ENCODE measurements around the gene REX1BD. TPM values are rescaled to one million over a fixed set of nuclear protein-coding genes. Genes with fewer than 3 reads are reported as not detected.
A peak's percentile ranks its signal among the peaks of the same experiment; 100 is the strongest.

Gene REX1BD
- total and polyA plus RNA-seq, 2 of the 8 experiments (the other 6 are each of a cell fraction or from before 2014, with no cell fraction given) = 56.8 to 62.7 TPM

DNA sequence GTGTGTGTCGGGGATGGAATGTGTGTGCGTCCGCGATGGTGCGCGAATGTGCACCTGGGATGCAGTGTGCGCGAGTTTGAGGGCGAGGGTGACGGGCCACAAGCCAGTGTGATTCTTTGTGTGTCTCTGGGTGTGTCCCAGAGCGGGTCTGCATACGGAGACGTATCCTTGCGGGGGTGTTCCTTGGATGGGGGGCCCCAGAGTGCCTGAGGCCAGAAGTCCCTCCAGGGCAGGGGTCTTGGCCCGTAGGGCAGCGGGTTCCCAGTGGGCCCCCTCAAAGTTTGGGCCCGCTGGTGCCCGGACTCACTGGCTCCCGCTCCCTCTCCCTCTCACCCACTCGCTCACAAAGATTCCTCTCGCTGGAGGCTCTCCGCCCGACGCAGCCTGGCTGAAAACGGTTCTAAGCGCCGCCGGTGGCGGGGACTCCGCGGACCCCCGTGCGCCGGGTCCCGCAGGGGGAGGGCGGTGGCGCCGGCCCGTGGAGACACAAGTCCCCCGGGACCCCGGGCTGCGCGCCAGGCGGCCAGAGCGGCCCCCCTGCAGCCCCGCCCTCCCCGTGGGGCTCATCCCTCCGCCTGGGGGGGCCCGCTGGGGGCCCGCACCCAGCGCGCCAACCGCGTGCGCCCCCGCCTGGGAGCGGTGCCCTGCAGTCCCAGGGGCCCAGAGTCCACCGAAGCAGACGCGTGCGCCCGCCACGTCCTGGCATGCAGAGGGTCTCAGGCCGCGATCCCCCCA lies 17.1 kb downstream of the REX1BD start:
- H4K91ac ChIP-seq (replicated peaks; ENCODE audit: insufficient read length, low read length) = no peak overlapping the region
- H3K18ac ChIP-seq (ENCODE audit: extremely low read depth, low read length) = peak overlapping the region; percentile 83
- peak overlapping the region; percentile 65 for H3K4ac ChIP-seq (replicated peaks; ENCODE audit: insufficient read length, low read depth, low read length)
- ChIA-PET POLR2A (ENCODE audit: partially characterized antibody) (interaction anchor here (0.6 to 3.3 kb wide), 4 partner anchors 12 to 218 kb away, joined by 3 to 23 read pairs (median 4); no protein-coding TSS in a partner anchor), CTCF (ENCODE audit: partially characterized antibody) (interaction anchor here (3.3 kb wide), 1 partner anchor 13 kb away, joined by 31 read pairs; no protein-coding TSS in a partner anchor)
- H3K23ac ChIP-seq (ENCODE audit: insufficient read length) = no peak overlapping the region
- no peak overlapping the region for H3K27ac ChIP-seq (ENCODE audit: low read depth, low read length)
- H2BK12ac ChIP-seq (ENCODE audit: low read depth, low read length) = peak overlapping the region; percentile 96; the same call in 1 of the 2 replicates
- H4K5ac ChIP-seq (ENCODE audit: insufficient read length, low read depth, low read length) = no peak overlapping the region
- peaks cover 74 to 91% (median 89%) of the 10 kb centered on the region in 4 experiments for H3K27me3 ChIP-seq (replicated peaks in 1 of 4; ENCODE audit: control insufficient read depth in 3 of 4, extremely low read depth in 1 of 4, insufficient read depth in 3 of 4, low read length in 3 of 4)
- H3K79me2 ChIP-seq (ENCODE audit: control insufficient read depth in 1 of 2, insufficient read depth in 2 of 2, low read length in 2 of 2) = no peaks in the 10 kb centered on the region
- no peak overlapping the region for H3K9ac ChIP-seq (replicated peaks in 1 of 4; ENCODE audit: extremely low read depth in 1 of 4, low read depth in 3 of 4, low read length in 3 of 4)
- H3K79me1 ChIP-seq (ENCODE audit: low read depth, low read length) = no peaks in the 10 kb centered on the region
- H2BK5ac ChIP-seq (ENCODE audit: low read depth, low read length) = no peak overlapping the region
- H3K4me3 ChIP-seq (ENCODE audit: extremely low read depth in 1 of 4, insufficient read depth in 2 of 4, low read depth in 3 of 4, low read length in 4 of 4) = peak overlapping the region in 2 of 4 experiments; percentile 5 to 53; a peak in 6 of 8 replicates
- H3K9me3 ChIP-seq (ENCODE audit: insufficient read depth in 2 of 2, low read depth in 1 of 2, low read length in 1 of 2) = no peaks in the 10 kb centered on the region
- H4K8ac ChIP-seq (ENCODE audit: extremely low read depth, insufficient read depth, low read length) = peak overlapping the region; percentile 75; the same call in 1 of the 2 replicates
- peaks cover 10% of the 10 kb centered on the region; the same call in 1 of the 2 replicates for H3K23me2 ChIP-seq (ENCODE audit: low read depth, low read length)
- H2BK20ac ChIP-seq (ENCODE audit: low read length) = peak overlapping the region; percentile 100; the same call in 1 of the 2 replicates
- no peak overlapping the region for H3K56ac ChIP-seq (replicated peaks; ENCODE audit: insufficient read length, low read depth, low read length)
- H2AFZ ChIP-seq (ENCODE audit: low read length) = no peak overlapping the region
- WGBS, 2 experiments (ENCODE audit: extremely low coverage in 1 of 2, insufficient coverage in 1 of 2, insufficient read length in 1 of 2, insufficient replicate concordance in 2 of 2, low coverage in 1 of 2, low lambda C conversion rate in 2 of 2, missing lambda C conversion rate in 1 of 2) = 7% methylated on average over 40 of the region's 65 CpGs; no CpG with 5 or more reads in 1 of the 2 experiments
- H3K4me1 ChIP-seq (replicated peaks in 1 of 4; ENCODE audit: control insufficient read depth in 3 of 4, insufficient read depth in 4 of 4, low read length in 3 of 4) = peaks cover 27 to 42% (median 33%) of the 10 kb centered on the region in 4 experiments
- peaks cover 0 to 14% (median 0%) of the 10 kb centered on the region in 4 experiments; a peak in 1 of 8 replicates for H3K36me3 ChIP-seq (ENCODE audit: control insufficient read depth in 2 of 4, insufficient read depth in 4 of 4, low read length in 3 of 4)
- H2BK120ac ChIP-seq (replicated peaks; ENCODE audit: low read depth, low read length) = peak overlapping the region; percentile 47
- H3K4me2 ChIP-seq (ENCODE audit: insufficient read depth in 1 of 2, low read depth in 2 of 2, low read length in 2 of 2) = peak overlapping the region; percentile 43 to 63
- H2BK15ac ChIP-seq (ENCODE audit: low read length) = peak overlapping the region; percentile 97; the same call in 1 of the 2 replicates
- peaks cover 0 to 11% of the 10 kb centered on the region in 2 experiments for H4K20me1 ChIP-seq (replicated peaks in 1 of 2; ENCODE audit: control insufficient read depth in 1 of 2, insufficient read depth in 2 of 2, low read length in 2 of 2)
- no peak overlapping the region for H3K14ac ChIP-seq (ENCODE audit: insufficient read length)
- DNase-seq (ENCODE audit: low read depth in 1 of 2, low spot score in 2 of 2) = no peak
- 0 out of 2 replicates have a peak overlapping the region, but pooled peaks have one; percentile 60 for H2AK5ac ChIP-seq (ENCODE audit: low read depth, low read length)
- FAIRE-seq = no peak
- TF ChIP-seq RNF2 (IDR thresholded peaks at IDR 0.05; ENCODE audit: borderline replicate concordance, low read depth, low read length, missing control alignments, poor library complexity, severe bottlenecking) = peak; percentile 76
- TF ChIP-seq SIX5 (IDR thresholded peaks at IDR 0.05; ENCODE audit: low read depth, low read length) = no peak
- TF ChIP-seq SUZ12 (IDR thresholded peaks at IDR 0.05; ENCODE audit: low read length) = peak; percentile 99
- TF ChIP-seq FOSL1 (IDR thresholded peaks at IDR 0.05; ENCODE audit: insufficient read depth, low read depth, low read length) = no peak
- TF ChIP-seq, protein P1, sequence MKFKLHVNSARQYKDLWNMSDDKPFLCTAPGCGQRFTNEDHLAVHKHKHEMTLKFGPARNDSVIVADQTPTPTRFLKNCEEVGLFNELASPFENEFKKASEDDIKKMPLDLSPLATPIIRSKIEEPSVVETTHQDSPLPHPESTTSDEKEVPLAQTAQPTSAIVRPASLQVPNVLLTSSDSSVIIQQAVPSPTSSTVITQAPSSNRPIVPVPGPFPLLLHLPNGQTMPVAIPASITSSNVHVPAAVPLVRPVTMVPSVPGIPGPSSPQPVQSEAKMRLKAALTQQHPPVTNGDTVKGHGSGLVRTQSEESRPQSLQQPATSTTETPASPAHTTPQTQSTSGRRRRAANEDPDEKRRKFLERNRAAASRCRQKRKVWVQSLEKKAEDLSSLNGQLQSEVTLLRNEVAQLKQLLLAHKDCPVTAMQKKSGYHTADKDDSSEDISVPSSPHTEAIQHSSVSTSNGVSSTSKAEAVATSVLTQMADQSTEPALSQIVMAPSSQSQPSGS (IDR thresholded peaks at IDR 0.05; ENCODE audit: low read length) = no peak
- TF ChIP-seq CHD2 (IDR thresholded peaks at IDR 0.05; ENCODE audit: low read length) = no peak
- TF ChIP-seq GTF2F1 (IDR thresholded peaks at IDR 0.05; ENCODE audit: borderline replicate concordance, low read depth, low read length) = no peak
- no peak for TF ChIP-seq POLR2A (IDR thresholded peaks at IDR 0.05; ENCODE audit: control extremely low read depth in 1 of 2, low read depth in 2 of 2, low read length in 2 of 2)
- no peak for TF ChIP-seq CREB1 (IDR thresholded peaks at IDR 0.05)
- TF ChIP-seq ZNF274 (IDR thresholded peaks at IDR 0.05; ENCODE audit: borderline replicate concordance, extremely low read depth, low read length) = no peak
